Eye (tissue), 1 donor: ENCODE measurements around the gene CDKAL1.

Source experiments
- DNase-seq: peaks from one replicate; pipeline ENCODE4 v3.0.0-alpha.2; 2015

CDKAL1 gene

GRCh38 chr6:20933057-20933788 is 399.0 kb downstream of the CDKAL1 start:
- DNase-seq, result no peak

DNA sequence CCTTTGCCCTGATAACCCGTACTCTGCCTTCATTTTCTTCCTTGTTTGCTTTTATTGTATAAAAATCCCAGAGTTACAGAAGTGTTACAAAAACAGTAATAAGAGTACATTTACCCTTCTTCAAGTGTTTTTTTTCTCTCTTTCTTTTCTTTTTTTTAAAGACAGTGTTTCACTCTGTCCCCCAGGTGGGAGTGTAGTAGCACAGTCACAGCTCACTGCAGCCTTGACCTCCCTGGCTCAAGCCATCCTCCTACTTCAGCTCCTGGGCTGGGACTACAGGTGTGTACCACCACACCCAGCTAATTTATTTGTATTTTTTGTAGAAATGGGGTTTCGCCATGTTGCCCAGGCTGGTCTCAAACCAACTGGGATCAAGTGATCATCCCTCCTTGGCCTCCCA is 402.7 kb downstream of the CDKAL1 start:
- no peak for DNase-seq

- DNase-seq, result no peak
These were observed 405.0 kb downstream of the CDKAL1 start for GRCh38 chr6:20939161-20939775.

DNA sequence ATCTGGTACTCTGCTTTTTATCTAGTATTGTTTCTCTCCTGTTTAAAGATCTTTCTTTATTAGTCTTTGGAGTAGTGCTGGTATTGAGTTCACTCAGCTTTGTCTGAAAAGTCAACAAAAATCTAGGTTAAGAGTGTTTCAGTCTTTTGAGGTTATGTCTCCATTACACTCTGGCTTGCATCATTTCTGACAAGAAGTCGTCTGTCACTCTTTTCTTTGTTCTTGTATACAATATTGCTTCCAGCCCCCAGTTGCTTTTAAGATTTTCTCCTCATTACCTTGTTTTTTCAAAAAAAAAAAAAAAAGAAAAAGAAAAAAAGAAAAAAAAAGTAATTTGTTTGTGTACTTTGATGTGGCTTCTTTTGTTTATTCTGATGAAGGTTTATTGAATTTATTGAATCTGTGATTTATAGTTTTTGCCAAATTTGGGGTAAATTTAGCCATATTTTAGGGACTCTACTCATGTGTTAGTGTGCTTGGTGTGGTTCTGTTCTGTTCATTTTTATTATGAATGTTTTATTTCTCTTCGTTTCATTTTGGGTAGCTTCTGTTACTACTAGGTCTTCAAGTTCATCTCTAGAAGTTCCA is 408.9 kb downstream of the CDKAL1 start:
- DNase-seq, result no peak

- DNase-seq, result no peak
These were observed 409.7 kb downstream of the CDKAL1 start for GRCh38 chr6:20943922-20944321.

DNA sequence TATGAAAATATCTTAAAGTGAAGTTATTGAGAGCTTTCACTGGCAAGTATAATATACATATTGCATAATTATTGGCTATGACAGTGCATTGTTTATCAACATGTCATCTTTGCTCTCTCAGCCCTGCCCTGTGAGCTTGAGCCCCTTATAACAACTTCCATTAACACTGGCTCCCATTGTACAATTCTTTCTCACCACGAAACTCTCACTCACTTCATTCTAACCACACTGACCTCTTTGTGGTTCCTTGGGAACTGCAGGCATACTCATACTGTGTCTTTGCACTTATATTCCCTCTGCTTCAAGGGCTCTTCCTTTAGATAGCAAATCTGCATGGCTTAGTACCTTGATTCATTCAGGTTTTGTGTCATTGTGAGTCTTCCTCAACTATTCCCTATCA is 411.8 kb downstream of the CDKAL1 start:
- DNase-seq, result no peak

DNA sequence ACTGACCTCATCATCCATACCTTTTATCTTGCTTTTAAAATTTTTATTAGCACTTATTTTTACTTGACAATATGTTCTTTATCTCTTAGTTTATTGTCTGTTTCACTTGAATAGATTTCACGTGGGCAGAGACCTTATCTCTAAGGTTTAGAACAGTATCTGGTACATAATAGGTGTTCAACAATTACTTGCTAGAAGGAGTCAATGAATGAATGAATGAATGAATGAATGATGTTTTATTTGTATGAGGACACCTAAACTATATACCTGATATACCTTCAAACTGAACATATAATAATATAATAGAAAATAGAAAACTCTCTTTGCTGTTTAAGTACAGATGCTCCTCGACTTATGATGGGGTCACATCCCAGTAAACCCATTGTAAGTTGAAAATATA is 412.6 kb downstream of the CDKAL1 start:
- DNase-seq, result no peak

GRCh38 chr6:20947977-20948376 is 413.7 kb downstream of the CDKAL1 start:
- DNase-seq, result no peak

DNA sequence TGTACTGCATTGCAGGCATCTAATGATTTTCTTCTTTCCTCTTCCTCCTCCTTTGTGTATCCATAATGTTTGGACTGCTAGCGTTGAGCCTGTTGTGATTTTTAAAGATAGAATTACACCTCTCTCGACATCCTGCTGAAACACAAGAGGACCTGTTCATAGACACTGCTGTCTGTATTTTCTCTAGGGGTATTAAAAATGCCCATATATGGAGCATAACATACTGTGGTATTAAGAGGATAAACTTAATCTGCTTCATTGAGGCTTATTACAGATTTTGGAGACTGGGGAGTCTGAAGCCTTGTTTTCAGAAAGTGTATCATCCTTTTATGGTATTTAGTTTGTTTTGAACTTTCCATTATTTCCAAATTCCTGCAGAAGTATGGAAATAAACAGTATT is 414.3 kb downstream of the CDKAL1 start:
- DNase-seq, result no peak

- no peak for DNase-seq
These were observed 414.9 kb downstream of the CDKAL1 start for GRCh38 chr6:20949138-20949537.

GRCh38 chr6:20952699-20953474 is 418.6 kb downstream of the CDKAL1 start:
- DNase-seq, result peak; percentile 85

DNA sequence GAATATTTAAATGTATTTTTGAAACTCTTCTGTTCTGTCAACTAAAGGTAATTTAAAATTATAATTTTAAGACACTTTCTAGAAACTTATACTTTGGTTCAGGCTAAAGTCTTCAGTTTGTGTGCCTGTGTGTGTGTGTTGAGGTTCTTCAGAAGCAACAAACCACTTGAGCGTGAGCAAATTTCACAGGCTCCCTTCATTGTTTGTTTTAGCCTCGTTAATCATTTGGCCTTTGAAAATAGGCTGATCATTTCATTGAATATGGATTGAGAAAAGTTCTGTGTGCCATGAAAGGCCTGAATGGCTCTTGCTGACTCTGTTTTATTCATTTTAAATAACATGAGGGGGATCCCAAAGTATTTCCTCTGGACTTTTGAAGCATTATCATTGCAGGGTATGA is 420.1 kb downstream of the CDKAL1 start:
- DNase-seq, result peak; percentile 47

GRCh38 chr6:20955131-20955530 is 420.9 kb downstream of the CDKAL1 start:
- peak; percentile 15 for DNase-seq

- no peak for DNase-seq
These were observed 421.5 kb downstream of the CDKAL1 start for GRCh38 chr6:20955751-20956150.

DNA sequence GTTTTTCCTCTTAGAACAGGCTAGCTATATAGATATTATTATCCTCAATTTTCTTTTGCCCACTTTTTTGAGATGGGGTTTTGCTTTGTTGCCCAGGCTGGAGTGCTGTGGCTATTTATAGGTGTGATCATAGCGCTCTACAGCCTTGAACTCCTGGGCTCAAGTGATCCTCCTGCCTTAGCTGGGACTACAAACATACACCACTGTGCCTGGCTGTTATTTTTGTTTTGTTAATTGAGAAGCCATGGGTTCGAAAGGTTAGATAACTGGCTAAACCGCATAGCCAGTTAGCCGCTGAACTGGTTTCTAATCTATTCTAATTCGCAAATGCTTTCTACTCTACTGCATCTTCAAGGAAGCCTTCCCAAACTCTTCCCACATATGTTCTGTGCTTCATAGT is 425.8 kb downstream of the CDKAL1 start:
- DNase-seq, result no peak

DNA sequence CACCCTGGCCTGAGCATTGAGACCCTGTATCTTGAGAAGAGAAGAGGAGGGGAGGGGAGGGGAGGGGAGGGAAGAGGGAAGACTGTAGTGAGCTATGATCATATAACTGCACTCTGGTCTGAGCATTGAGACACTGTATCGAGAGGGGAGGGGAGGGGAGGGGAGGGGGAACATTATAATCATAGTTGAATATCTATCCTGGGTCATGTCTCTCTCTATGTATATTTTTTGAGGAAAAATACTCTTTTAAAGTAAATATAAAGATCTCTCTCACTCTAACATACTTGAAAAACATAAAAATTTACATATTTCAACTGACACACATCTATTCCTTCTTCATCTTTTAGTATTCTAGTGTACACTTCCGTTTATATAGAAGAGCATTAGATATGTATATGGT is 431.0 kb downstream of the CDKAL1 start:
- DNase-seq, result no peak

DNA sequence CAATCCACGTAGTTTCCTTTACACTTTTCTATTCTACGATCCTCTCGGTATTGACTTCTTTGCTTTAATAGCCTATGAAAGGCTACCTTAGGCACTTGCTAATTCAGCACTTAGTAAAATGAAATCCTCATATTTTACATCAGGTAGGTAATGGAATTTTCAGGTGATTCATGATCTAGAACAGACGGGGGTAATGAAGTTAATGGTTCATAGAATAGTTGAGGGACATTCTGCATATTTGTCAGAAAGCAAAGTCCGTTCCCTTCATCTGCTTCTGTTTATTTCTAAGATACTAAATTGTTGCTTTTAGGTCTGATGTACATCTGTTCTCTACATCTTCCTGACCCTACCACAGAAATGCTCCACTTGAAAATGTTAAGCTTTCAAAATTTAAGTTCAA is 431.7 kb downstream of the CDKAL1 start:
- DNase-seq, result no peak

GRCh38 chr6:20969551-20969950 is 435.3 kb downstream of the CDKAL1 start:
- DNase-seq, result no peak

DNA sequence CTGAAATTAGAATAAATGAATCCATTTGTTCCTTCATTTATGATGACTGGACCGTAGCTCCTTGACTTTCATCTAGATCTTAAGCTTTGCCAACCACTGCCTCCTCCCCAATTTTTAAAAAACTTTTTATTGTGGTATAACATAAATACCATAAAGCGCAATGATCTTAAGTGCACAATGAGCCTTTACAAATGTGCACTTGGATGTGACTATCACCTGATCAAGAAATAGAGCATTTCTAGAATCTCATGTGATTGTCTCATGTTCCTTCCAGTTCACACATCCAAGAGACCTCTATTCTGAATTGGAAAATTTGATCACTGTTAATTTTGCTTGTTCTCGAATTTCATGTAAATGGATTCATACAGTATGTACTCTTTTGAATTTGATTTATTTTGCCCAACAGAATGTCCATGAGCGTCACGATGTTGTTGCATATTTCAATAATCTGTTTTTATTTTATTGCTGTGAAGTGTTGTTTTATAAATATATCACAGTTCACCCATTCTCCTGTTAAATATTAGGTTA is 442.2 kb downstream of the CDKAL1 start:
- DNase-seq, result no peak

GRCh38 chr6:20978151-20978614 is 443.9 kb downstream of the CDKAL1 start:
- DNase-seq, result peak; percentile 32

DNA sequence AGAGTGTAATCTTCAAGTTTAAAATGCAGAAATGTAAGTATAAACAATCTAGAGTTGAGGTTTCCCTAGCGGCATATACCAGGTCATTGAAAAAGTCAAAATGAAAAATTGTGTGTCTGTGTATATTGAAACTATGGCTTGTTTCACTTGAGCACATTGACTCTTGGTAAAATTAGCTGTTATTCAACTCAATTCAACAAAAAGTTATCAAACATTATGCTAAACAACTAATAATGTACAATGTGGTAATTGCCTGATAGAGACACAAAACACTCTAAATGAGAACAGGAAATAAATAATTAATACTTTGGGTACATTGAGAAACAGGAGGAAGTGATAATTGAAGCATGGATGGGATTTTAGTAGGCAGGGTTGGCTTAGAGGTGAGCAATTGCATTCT is 444.8 kb downstream of the CDKAL1 start:
- no peak for DNase-seq

GRCh38 chr6:20983961-20984360 is 449.7 kb downstream of the CDKAL1 start:
- DNase-seq, result no peak

DNA sequence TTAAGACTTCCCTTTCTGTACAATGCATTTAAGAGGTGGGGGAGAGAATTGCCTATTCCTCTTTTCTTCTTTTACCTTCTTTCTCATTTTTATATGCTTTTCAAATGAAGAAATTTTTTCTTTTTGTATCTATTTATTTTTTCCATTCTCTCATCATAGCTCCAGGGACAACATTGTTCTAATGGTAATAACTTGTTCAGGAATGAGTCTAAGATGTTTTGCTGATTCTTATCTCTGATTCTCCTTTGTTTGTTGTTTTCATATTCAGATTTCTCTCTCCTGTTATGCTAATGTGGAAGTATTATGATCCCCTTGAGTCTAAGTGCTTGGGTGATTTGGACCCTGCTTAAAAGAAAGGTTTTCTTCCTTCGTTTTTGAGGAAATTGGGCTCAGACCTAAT is 451.6 kb downstream of the CDKAL1 start:
- DNase-seq, result no peak
